GM12878 (cell line): ENCODE data around the gene PLXDC1. TPM values are rescaled to one million over a fixed set of nuclear protein-coding genes. Genes with fewer than 3 reads are reported as not detected.

Experiments used
- ATAC-seq: fragments of 200-7000 bp; cut with Tn5 transposase; 3 replicates; pipeline ENCODE4 v1.9.1; 2020; ENCODE audit warnings: mild to moderate bottlenecking, moderate library complexity
- BruUV-seq: library from RNA; stranded (reverse); fragments of 400-500 nt; replicated peaks from 2 replicates; lab custom pipeline; 2021; lab: Mats Ljungman, UMichigan
- CTCF ChIA-PET: fragments of 300-600 bp; sonication (Branson Sonifier 250); formaldehyde crosslinking; extraction: SDS; loops from one replicate; lab custom pipeline; 2021; ENCODE audit warnings: inconsistent platforms; lab: Yijun Ruan, JAX
- POLR2A ChIA-PET: fragments of 350-600 bp; formaldehyde crosslinking; extraction: SDS; loops from one replicate; lab custom pipeline; 2021; ENCODE audit warnings: inconsistent platforms; lab: Charles Lee
- RAD21 ChIA-PET: fragments of 300-600 bp; sonication (Branson Sonifier 250); formaldehyde crosslinking; loops from one replicate; lab custom pipeline; 2023; ENCODE audit warnings: antibody characterized with exemption; ENCODE audit not compliant: unreplicated experiment; lab: Charles Lee
- SMC1A ChIA-PET: fragments of 300-600 bp; sonication (Branson Sonifier 250); formaldehyde crosslinking; loops from one replicate; lab custom pipeline; 2023; ENCODE audit not compliant: unreplicated experiment, uncharacterized antibody; lab: Charles Lee
- DNase-seq: peaks from one replicate; pipeline ENCODE4 v3.0.0-alpha.2; 2011; ENCODE audit warnings: low read depth, low spot score
- FAIRE-seq: peaks from 3 replicates; lab custom pipeline; 2011; peaks lifted over from hg19 to GRCh38; lab: Jason Lieb, UNC
- H2AFZ ChIP-seq: 2 replicates; pipeline ENCODE4 v1.6.0; 2011; ENCODE audit warnings: low read depth, low read length, control low read depth; ENCODE audit not compliant: control insufficient read depth
- H3K27ac ChIP-seq: 2 replicates; pipeline ENCODE4 v1.5.1; 2011; ENCODE audit warnings: control low read depth; ENCODE audit not compliant: control insufficient read depth, insufficient read depth
- H3K27me3 ChIP-seq, 2 experiments: replicated peaks in 1 of 2; 2 replicates each; pipeline versions ENCODE4 v1.6.0 to v1.6.1; 2011; ENCODE audit warnings: low read length in 1 of 2; ENCODE audit not compliant: control insufficient read depth in 2 of 2, insufficient read depth in 2 of 2
- H3K36me3 ChIP-seq, 2 experiments: 2 replicates each; pipeline ENCODE4 v1.5.1; 2011; ENCODE audit warnings: low read length in 1 of 2; ENCODE audit not compliant: control insufficient read depth in 2 of 2, insufficient read depth in 2 of 2
- H3K4me1 ChIP-seq: 2 replicates; pipeline ENCODE4 v1.6.1; 2011; ENCODE audit warnings: mild to moderate bottlenecking, low read length, moderate library complexity, mixed read lengths; ENCODE audit not compliant: control insufficient read depth, insufficient read depth
- H3K4me2 ChIP-seq: 2 replicates; pipeline ENCODE4 v1.6.0; 2011; ENCODE audit warnings: control low read depth; ENCODE audit not compliant: control insufficient read depth, insufficient read depth
- H3K4me3 ChIP-seq: fragments of 200-600 bp; sonication (generic); 2 replicates; pipeline ENCODE4 v1.5.1; 2016
- H3K79me2 ChIP-seq: 2 replicates; pipeline ENCODE4 v1.6.0; 2011; ENCODE audit warnings: low read length; ENCODE audit not compliant: control insufficient read depth, insufficient read depth
- H3K9ac ChIP-seq: 2 replicates; pipeline ENCODE4 v1.8.0; 2011; ENCODE audit warnings: low read length, control low read depth, mixed read lengths; ENCODE audit not compliant: control insufficient read depth, insufficient read depth
- H3K9me3 ChIP-seq: replicated peaks from 3 replicates; pipeline ENCODE4 v1.5.1; 2011; ENCODE audit warnings: mild to moderate bottlenecking, low read length; ENCODE audit not compliant: control insufficient read depth, insufficient read depth
- H4K20me1 ChIP-seq: 2 replicates; pipeline ENCODE4 v1.6.0; 2011; ENCODE audit not compliant: control insufficient read depth, insufficient read depth
- IKZF1 ChIP-seq: fragments of 450-650 bp; conservative IDR thresholded peaks from 2 replicates; pipeline ENCODE4 v1.6.1; 2017; ENCODE audit warnings: antibody characterized with exemption, mild to moderate bottlenecking
- KDM1A ChIP-seq: fragments of 200-600 bp; sonication (generic); IDR thresholded peaks from 2 replicates; pipeline ENCODE4 v1.6.1; 2016; ENCODE audit warnings: borderline replicate concordance
- KLF5 ChIP-seq: fragments of 450-650 bp; IDR thresholded peaks from 2 replicates; pipeline ENCODE4 v1.6.1; 2014; ENCODE audit warnings: mild to moderate bottlenecking; ENCODE audit not compliant: partially characterized antibody
- NR2C2 ChIP-seq: IDR thresholded peaks from 2 replicates; pipeline ENCODE4 v1.6.1; 2011; ENCODE audit warnings: borderline replicate concordance, low read depth; ENCODE audit not compliant: control insufficient read depth, insufficient read length
- RB1 ChIP-seq: fragments of 450-650 bp; formaldehyde crosslinking; IDR thresholded peaks from 2 replicates; pipeline ENCODE4 v1.6.1; 2017; ENCODE audit warnings: mild to moderate bottlenecking, borderline replicate concordance
- RFX5 ChIP-seq: IDR thresholded peaks from 2 replicates; pipeline ENCODE4 v1.6.1; 2011; ENCODE audit warnings: low read depth, low read length, improper control_type of control experiment
- SIN3A ChIP-seq: IDR thresholded peaks from 2 replicates; pipeline ENCODE4 v1.6.1; 2012; ENCODE audit warnings: low read depth, low read length, improper control_type of control experiment
- SPI1 ChIP-seq: IDR thresholded peaks from 2 replicates; pipeline ENCODE4 v1.6.1; 2011; ENCODE audit warnings: low read depth, mild to moderate bottlenecking, low read length, moderate library complexity, borderline replicate concordance; ENCODE audit not compliant: insufficient read depth
- YBX1 ChIP-seq: fragments of 450-650 bp; IDR thresholded peaks from 2 replicates; pipeline ENCODE4 v1.6.1; 2016; ENCODE audit warnings: antibody characterized with exemption
- ZNF207 ChIP-seq: fragments of 450-650 bp; IDR thresholded peaks from 2 replicates; pipeline ENCODE4 v1.6.1; 2014; ENCODE audit warnings: antibody characterized with exemption, mild to moderate bottlenecking, borderline replicate concordance
- ZNF274 ChIP-seq: IDR thresholded peaks from one replicate; pipeline ENCODE4 v1.8.0; 2011; ENCODE audit not compliant: insufficient read length, insufficient read depth
- ZSCAN29 ChIP-seq: fragments of 450-650 bp; IDR thresholded peaks from 2 replicates; pipeline ENCODE4 v1.6.1; 2017; ENCODE audit warnings: mild to moderate bottlenecking, moderate library complexity
- WGBS: methylation state at CpG from one replicate; pipeline ENCODE4 v1.1.6; 2016; ENCODE audit warnings: low lambda C conversion rate; ENCODE audit not compliant: insufficient replicate concordance, insufficient coverage; ENCODE audit errors: missing lambda C conversion rate; 5-methylcytosine and 5-hydroxymethylcytosine counted together
- in situ Hi-C: fragments of 300-500 bp; cut with MboI; formaldehyde crosslinking; loops from 9 replicates; pipeline ENCODE4 v1.14.3; 2018; ENCODE audit warnings: mixed read lengths
- intact Hi-C: fragments of 100-400 bp; cut with micrococcal nuclease; formaldehyde crosslinking; loops from one replicate; pipeline ENCODE4 v1.14.2; 2022; ENCODE audit not compliant: unreplicated experiment
- polyA plus RNA-seq, 11 experiments: library from polyadenylated mRNA; depleted of rRNA in 4 of 11; unstranded in 6 of 11; stranded (reverse) in 5 of 11; fragments of >200 nt; fragmentation: Nextera tagmentation in 4 of 11; fragmentation: Illumina TruSeq in 1 of 11; extraction: Ambion mirVana in 4 of 11; extraction: Trizol in 1 of 11; gene quantifications; 1 replicate in 1 of 11; 2 replicates in 10 of 11; pipeline versions ENCODE4 v1.2.1 to v1.2.3, GENCODE V29; 2011 to 2016; ENCODE audit warnings: inconsistent platforms in 2 of 11, missing spikeins in 2 of 11, low read depth in 1 of 11
- total RNA-seq, 4 experiments: library from RNA; depleted of rRNA in 3 of 4; stranded (reverse); fragments of >200 nt in 3 of 4; fragmentation: Illumina TruSeq in 1 of 4; extraction: Trizol in 1 of 4; gene quantifications; 2 replicates each; pipeline versions ENCODE4 v1.2.1 to v1.2.3, GENCODE V29; 2013 to 2021
- TF ChIP-seq, protein P1 (sequence below): fragments of 450-650 bp; IDR thresholded peaks from 2 replicates; pipeline ENCODE4 v1.6.1; 2016; ENCODE audit warnings: mild to moderate bottlenecking
- TF ChIP-seq, protein P2 (sequence below): IDR thresholded peaks from 2 replicates; pipeline ENCODE4 v1.6.1; 2011; ENCODE audit warnings: borderline replicate concordance, low read depth, mild to moderate bottlenecking, moderate library complexity, mixed read lengths, low read length; ENCODE audit not compliant: insufficient read depth; ENCODE audit errors: extremely low read length

PLXDC1 gene
- total and polyA plus RNA-seq, 10 of the 15 experiments (the other 5 are each of a cell fraction or from before 2014, with no cell fraction given), result 0.03 to 0.30 (median 0.22) TPM; not detected in 7

DNA sequence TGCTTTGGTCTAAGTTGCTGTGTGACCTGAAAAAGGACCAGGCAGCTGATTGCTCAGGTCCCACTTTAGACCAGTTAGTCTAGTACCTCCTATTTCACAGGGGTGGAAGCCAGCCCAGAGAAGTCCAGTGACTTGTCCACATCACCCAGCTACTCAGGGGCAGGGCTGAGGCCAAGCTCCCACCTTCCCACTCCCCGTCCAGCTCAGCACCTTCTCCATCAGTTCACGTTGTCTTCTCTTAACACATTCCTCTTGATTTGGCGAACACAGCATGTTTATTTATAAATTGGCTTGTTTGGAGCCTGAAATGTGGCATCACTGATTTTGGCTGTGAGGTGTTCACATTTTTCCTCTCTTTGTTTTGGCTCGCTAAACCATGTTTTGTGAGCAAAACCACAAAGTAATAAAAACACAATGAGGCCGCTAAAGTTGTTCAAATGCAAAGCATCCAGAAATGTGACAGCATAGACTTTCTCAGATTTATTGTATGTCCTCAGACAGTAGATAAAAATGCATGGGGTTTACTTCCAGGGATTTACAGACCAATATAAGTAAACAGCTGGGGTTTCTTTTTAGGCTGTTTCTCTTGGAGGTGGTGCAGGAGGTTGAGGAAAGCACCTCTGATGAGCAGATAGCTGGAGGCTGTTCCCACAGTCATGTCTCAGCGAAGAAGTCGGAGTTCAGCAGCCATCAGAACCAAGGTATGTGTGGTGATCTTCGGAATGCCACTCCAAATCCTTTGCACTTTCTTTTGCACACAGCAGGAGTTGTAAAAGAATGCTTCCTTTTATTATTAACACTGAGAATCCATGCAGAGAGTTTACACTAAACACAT, 88.4 kb downstream of the PLXDC1 start:
- SMC1A ChIA-PET, result interaction anchor here (1.4 kb wide), 1 partner anchor 79 kb away, joined by 3 read pairs; no protein-coding TSS in a partner anchor
- H3K4me3 ChIP-seq, result no peak overlapping the region
- CTCF ChIA-PET, result interaction anchor here (1.1 kb wide), 1 partner anchor 90 kb away, joined by 6 read pairs; no protein-coding TSS in a partner anchor
- H3K4me2 ChIP-seq, result no peak overlapping the region
- H3K9ac ChIP-seq, result no peak overlapping the region
- 18% methylated on average over 8 of the region's 8 CpGs for WGBS
- no peak overlapping the region for H3K27ac ChIP-seq
- H3K79me2 ChIP-seq, result no peaks in the 10 kb centered on the region
- no peak for TF ChIP-seq YBX1
- no peak for TF ChIP-seq SIN3A
- TF ChIP-seq KLF5, result no peak
- TF ChIP-seq ZNF207, result no peak
- TF ChIP-seq, all 136 proteins: peak for 0
- intact Hi-C loops, result no loop called here
- ATAC-seq, result no peak
- Histone ChIP-seq H4K20me1 (no peaks in the 10 kb centered on the region), H3K36me3 (no peaks in the 10 kb centered on the region), H3K27me3 (peaks cover 0 to 5% of the 10 kb centered on the region in 2 experiments; a peak in 2 of 4 replicates), H3K9me3 (no peaks in the 10 kb centered on the region), H2AFZ (no peak overlapping the region), H3K4me1 (no peaks in the 10 kb centered on the region)
- RAD21 ChIA-PET, result interaction anchor here (1.7 kb wide), 1 partner anchor 91 kb away, joined by 6 read pairs; no protein-coding TSS in a partner anchor
- BruUV-seq, result no TSS peak
- POLR2A ChIA-PET, result interaction anchor here (0.6 kb wide), 1 partner anchor 84 kb away, joined by 4 read pairs; no protein-coding TSS in a partner anchor
- no peak for DNase-seq
- peak; percentile 38 for FAIRE-seq
- in situ Hi-C loops, result no loop called here

DNA sequence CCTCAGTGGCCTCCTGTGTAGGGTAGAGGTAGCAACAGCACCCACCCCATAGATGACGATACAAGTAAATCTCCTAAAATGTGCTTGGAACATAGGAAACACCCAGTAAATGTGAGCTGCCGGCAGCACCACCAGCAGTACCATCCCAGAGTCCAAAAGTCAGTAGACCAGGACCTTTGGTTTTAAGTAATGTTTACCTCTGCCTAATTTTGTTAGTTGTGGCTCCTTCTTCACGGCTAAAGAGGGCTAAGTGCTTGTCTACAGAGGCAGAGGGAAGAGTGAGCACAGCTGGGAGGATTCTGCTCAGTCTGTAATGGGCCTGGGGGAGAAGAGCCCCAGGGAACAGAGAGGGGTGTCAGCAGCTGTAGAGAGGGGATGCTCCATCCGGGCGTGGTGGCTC, 92.9 kb downstream of the PLXDC1 start:
- WGBS, result 75% methylated on average over 5 of the region's 5 CpGs
- 0 out of 2 replicates have a peak, but pooled peaks cover 4% of the 10 kb centered on the region for H3K4me1 ChIP-seq
- TF ChIP-seq RFX5 (no peak), NR2C2 (no peak), KDM1A (no peak), ZSCAN29 (no peak), RB1 (no peak), SPI1 (no peak), ZNF274 (no peak), IKZF1 (no peak)
- TF ChIP-seq, protein P1, sequence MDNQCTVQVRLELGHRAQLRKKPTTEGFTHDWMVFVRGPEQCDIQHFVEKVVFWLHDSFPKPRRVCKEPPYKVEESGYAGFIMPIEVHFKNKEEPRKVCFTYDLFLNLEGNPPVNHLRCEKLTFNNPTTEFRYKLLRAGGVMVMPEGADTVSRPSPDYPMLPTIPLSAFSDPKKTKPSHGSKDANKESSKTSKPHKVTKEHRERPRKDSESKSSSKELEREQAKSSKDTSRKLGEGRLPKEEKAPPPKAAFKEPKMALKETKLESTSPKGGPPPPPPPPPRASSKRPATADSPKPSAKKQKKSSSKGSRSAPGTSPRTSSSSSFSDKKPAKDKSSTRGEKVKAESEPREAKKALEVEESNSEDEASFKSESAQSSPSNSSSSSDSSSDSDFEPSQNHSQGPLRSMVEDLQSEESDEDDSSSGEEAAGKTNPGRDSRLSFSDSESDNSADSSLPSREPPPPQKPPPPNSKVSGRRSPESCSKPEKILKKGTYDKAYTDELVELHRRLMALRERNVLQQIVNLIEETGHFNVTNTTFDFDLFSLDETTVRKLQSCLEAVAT, result no peak
- TF ChIP-seq, protein P2, sequence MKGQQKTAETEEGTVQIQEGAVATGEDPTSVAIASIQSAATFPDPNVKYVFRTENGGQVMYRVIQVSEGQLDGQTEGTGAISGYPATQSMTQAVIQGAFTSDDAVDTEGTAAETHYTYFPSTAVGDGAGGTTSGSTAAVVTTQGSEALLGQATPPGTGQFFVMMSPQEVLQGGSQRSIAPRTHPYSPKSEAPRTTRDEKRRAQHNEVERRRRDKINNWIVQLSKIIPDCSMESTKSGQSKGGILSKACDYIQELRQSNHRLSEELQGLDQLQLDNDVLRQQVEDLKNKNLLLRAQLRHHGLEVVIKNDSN, result no peak

More for the DNA sequence above, 92.9 kb downstream of the PLXDC1 start:
- Histone ChIP-seq H3K4me3 (no peak overlapping the region), H3K9me3 (no peaks in the 10 kb centered on the region), H3K79me2 (no peaks in the 10 kb centered on the region), H3K9ac (no peak overlapping the region), H3K4me2 (no peak overlapping the region), H3K27me3 (no peaks in the 10 kb centered on the region), H3K36me3 (no peaks in the 10 kb centered on the region), H4K20me1 (no peaks in the 10 kb centered on the region), H3K27ac (no peak overlapping the region), H2AFZ (no peak overlapping the region)
- in situ Hi-C loops, result no loop called here
- ChIA-PET SMC1A (no interaction called here), RAD21 (interaction anchor here (3.0 kb wide), 1 partner anchor 95 kb away, joined by 19 read pairs; no protein-coding TSS in a partner anchor), CTCF (interaction anchor here (0.8 to 3.2 kb wide), 2 partner anchors 76 to 106 kb away, joined by 3 to 17 read pairs; no protein-coding TSS in a partner anchor), POLR2A (no interaction called here)
- DNase-seq, result no peak
- FAIRE-seq, result no peak
- no TSS peak for BruUV-seq
- ATAC-seq, result no peak
- intact Hi-C loops, result no loop called here
